HG03039 (cell line): ENCODE measurements around the gene MS4A18.
"Not testable (repeated sequence)": the region's sequence is repeated elsewhere in the genome, so short reads cannot be mapped to it uniquely, and the experiment has no call there.

Experiments used
- ATAC-seq: cut with Tn5 transposase; IDR thresholded peaks from one replicate; pipeline ENCODE4 v1.9.1; 2021; ENCODE audit warnings: mild to moderate bottlenecking, moderate library complexity; ENCODE audit not compliant: unreplicated experiment

The MS4A18 gene

DNA sequence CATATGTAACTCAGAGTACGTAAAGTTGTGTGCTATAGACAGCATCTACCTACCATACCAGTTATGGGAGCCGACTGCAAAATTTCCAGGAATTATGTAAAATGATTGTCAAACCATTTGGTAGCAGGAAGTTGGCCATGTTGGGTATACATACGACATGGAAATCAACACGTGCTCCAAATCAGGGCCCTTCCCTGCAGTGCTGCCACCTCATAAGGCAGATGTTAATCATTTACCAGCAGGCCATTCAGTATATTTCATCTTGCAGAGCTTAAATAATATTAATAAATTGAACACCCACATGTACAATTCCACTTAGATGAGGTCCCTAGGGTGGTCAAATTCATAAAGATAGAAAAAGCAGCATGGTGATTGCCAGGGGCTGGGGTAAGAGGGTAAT is 9.8 kb downstream of the MS4A18 start:
- no peak for ATAC-seq

DNA sequence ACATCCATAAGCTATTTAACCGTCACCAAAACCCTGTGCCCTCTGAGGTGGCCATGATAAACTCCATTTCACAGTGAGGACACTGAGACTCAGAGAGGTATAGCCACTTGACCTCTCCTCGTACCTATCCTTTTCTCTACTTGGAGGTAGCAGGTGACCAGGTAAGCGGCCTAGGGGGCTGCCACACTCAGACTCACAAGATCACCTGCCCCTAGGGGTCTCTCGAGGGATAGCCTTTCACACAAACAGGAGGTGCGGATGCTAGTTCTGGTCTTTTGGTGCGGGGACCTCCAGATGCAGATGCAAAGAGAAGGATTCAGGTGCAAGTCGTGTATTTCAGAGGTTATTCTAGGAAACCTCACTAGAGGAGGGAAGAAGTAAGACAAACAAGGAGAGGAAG is 14.6 kb downstream of the MS4A18 start:
- no peak for ATAC-seq

DNA sequence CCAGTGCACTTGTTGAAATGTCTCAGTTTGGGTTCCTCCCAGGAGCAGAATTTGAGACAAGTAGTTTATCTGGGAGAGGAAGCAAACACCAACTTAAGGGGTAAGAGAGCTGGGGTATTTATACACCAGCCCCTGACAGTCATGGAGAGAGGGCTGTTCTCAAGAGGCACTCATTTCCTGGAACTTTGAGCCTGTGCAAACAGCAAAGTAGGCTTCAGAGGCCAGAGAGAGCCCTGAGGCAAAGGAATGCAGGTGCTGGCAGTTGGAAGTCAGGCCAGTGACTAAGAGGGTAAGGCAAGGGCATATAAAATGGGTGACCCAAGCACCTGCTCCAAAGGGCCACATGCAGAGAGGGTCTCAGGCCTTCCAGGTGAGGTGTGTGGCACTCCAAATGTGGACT is 16.1 kb downstream of the MS4A18 start:
- no peak for ATAC-seq

GRCh38 chr11:60741421-60741820 is 16.9 kb downstream of the MS4A18 start:
- no peak for ATAC-seq

DNA sequence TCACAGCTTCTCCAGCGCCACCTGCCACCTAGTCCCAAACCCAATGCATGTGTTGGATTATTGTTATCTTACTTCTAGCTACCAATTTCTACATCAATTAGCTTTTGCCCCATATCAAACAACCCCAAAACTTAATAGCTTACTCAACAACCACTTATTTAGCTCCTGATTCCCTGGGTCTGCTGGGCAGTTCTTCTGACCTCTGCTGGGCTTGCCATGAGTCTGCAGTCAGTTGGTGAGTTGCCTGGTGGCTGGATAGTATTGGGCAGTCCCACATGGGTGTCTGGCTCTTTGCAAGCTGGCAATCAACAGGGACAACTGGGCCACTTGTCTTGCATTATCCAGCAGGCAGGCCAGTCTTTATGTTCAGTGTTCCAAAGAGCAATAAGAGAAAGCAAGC is 18.5 kb downstream of the MS4A18 start:
- ATAC-seq = no peak

- ATAC-seq = no peak
Measured at GRCh38 chr11:60744114-60744513, 19.6 kb downstream of the MS4A18 start.

GRCh38 chr11:60747359-60747873 is 22.9 kb downstream of the MS4A18 start:
- ATAC-seq = no peak

DNA sequence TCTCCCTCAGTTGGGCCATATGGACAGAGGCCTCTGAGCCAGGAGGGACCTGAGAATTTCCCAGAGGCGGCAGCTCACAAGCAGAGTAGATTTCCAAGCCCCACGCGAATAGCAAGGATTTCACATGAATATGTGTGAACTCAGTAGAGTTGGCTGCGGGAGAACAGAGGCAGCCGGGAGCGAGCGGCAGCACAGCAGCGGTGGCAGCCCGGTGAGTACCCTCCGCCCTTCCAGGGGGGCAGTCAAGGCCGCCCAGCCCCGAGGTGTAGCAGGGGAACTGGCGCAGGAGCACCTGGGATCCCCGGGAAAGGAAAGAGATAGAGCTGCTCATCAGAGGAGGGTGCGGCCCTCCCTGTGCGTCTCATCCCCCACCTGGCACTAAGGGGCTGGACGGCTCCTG is 23.7 kb downstream of the MS4A18 start:
- no peak for ATAC-seq

DNA sequence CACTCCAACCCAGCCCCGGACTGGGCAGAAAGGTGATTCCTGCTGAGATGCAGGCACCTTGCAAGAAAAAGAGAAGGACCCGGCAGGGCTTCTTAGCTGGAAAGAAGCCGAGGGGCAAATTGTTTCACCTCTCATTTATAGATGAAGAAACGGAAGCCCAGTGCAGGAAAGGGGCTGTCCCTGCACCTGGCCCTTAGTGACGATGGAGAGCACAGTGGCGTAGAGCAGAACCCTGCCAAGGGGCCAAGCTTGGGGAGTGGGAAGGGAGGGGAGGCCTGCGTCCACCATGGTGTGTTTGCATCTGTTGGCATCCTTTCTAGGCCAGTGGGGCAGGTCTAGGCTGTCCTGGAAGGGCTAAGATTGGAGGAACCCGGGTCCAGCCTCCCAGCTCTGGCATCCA is 24.3 kb downstream of the MS4A18 start:
- no peak for ATAC-seq

- ATAC-seq = no peak
Measured at GRCh38 chr11:60750911-60751310, 26.4 kb downstream of the MS4A18 start.

GRCh38 chr11:60753309-60753708 is 28.8 kb downstream of the MS4A18 start:
- ATAC-seq = no peak

GRCh38 chr11:60754887-60755286 is 30.4 kb downstream of the MS4A18 start:
- ATAC-seq = no peak

DNA sequence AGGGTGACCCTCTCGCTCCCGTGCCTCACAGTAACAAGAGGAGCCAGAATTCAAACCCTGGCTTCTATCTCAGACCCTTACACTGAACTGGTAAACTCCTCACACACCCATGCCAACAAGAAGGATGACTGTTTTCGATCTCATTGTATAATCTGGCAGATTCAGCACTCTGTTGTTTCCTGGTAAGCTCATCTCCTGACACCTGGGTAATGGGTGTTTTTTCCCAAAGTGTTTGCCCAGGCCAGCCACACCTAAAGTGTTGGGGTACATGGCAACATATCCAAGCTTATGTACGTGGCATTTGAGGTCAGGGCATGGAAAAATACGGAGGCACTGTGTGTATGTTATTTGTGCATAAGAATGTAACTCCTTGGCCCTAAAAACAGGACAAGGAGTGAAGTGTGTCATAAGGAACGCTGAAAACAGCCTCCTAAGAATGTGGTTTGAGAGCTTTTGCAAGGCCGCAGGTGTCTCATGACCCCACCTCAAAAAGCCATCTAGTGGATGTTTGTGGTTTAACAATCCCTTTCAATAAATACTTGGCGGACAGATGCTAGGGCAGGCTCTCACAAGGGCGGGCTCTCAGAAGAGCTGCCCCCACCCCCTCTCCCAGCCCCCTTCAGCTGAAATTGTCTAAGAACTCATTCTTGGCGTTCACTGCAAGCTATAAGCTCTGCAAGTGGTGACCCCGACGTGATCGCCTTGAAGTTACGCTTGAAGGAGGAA is 31.9 kb downstream of the MS4A18 start, which contains the start of gene MS4A15:
Gene MS4A15 (plus strand): TSS at position 561 of the 726 bp plus-strand sequence. CDS start 6,867 bp downstream, outside the sequence.
- ATAC-seq = no peak

DNA sequence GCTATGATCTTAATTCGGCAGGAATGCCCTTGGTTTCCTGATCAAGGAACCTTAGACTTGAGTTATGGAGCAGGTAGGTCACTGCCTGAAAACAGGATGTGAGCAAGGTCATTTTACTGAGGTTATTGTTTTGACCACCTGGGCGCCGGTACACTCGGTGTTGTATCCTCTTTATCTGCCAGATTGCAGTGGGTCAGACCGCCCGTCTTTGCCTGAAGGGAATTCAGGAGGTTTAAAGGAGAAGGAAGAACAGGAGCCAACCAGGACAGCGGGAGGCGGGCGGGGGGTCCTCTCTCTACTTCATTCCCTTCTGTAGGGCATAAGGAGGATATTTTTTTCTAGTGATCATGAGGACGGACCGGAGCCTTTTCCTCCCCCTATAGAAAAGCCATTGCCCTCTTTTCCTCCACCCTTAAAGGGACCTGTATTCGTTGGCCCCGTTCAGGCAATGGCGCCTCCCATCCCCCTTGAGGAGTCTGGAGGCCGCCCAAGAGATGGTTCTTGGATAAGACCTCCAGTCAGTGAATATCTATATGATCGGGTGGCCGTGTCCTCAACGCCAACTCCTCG is 32.8 kb downstream of the MS4A18 start:
- no peak for ATAC-seq

- ATAC-seq = not testable (repeated sequence)
Measured at GRCh38 chr11:60758671-60759070, 34.2 kb downstream of the MS4A18 start.

- ATAC-seq = not testable (repeated sequence)
Measured at GRCh38 chr11:60759438-60760225, 35.1 kb downstream of the MS4A18 start.

- ATAC-seq = no peak
Measured at GRCh38 chr11:60761436-60762190, 37.1 kb downstream of the MS4A18 start.

GRCh38 chr11:60762851-60763691 is 38.6 kb downstream of the MS4A18 start:
- ATAC-seq = peak; percentile 62

DNA sequence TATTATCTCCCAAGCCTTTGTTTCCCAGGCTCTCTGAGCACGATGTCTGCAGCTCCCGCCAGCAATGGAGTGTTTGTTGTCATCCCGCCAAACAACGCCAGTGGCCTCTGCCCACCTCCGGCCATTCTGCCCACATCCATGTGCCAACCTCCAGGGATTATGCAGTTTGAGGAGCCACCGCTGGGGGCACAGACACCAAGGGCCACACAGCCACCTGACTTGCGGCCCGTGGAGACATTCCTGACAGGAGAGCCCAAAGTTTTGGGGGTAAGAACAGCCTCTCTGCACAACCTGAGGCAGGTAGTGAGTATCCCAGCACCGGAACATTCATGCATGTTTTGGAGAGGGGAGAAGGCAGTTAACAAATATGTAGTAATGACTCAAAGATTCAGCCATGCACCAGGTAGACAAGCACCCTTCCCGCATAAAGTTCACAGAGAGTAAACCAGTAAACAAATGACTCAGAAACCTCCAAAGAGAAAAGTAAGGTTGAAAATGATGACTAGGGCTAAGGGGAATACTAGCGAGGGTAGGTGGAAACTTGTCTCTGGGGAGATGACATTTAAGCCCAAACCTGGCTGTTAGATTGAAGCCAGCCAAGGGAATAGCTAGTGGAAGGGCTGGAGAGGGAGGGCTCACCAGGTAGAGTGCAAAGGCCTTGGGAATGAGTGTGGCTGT is 39.3 kb downstream of the MS4A18 start:
- ATAC-seq = no peak
